Keratinocyte (primary cell): ENCODE results near the gene DNAH8.

Experiments
- CTCF ChIP-seq, 3 experiments: IDR thresholded peaks in 1 of 3; conservative IDR thresholded peaks in 1 of 3; optimal IDR thresholded peaks in 1 of 3; 2 replicates in 2 of 3; 3 replicates in 1 of 3; pipeline versions ENCODE3 to v1.5.1; 2011; ENCODE audit warnings: low read length in 3 of 3, mild to moderate bottlenecking in 3 of 3, moderate library complexity in 2 of 3, control low read depth in 1 of 3, inconsistent platforms in 1 of 3; ENCODE audit not compliant: insufficient read depth in 2 of 3; ENCODE audit errors: extremely low read depth in 1 of 3
- EZH2 ChIP-seq: IDR thresholded peaks from one replicate; pipeline ENCODE4 v1.6.1; 2012; ENCODE audit warnings: inconsistent platforms, mild to moderate bottlenecking, low read length, moderate library complexity

GRCh38 chr6:39074486-39074885 is 359.4 kb downstream of the DNAH8 start:
- TF ChIP-seq CTCF (optimal IDR thresholded peaks at IDR 0.05 in 1 of 3, IDR thresholded peaks at IDR 0.05 in 1 of 3, conservative IDR thresholded peaks at IDR 0.05 in 1 of 3; ENCODE audit: extremely low read depth in 1 of 3, insufficient read depth in 2 of 3, low read length in 3 of 3) (no peak), EZH2 (no peak)
